Measurements from ENCODE around the gene HPD. TPM values are rescaled to one million over a fixed set of nuclear protein-coding genes. Genes with fewer than 3 reads are reported as not detected.
A peak's percentile ranks its signal among the peaks of the same experiment; 100 is the strongest.

HPD gene
- total RNA-seq, 6 experiments from 2014 or later = 649 to 1,803 (median 1,080) TPM

DNA sequence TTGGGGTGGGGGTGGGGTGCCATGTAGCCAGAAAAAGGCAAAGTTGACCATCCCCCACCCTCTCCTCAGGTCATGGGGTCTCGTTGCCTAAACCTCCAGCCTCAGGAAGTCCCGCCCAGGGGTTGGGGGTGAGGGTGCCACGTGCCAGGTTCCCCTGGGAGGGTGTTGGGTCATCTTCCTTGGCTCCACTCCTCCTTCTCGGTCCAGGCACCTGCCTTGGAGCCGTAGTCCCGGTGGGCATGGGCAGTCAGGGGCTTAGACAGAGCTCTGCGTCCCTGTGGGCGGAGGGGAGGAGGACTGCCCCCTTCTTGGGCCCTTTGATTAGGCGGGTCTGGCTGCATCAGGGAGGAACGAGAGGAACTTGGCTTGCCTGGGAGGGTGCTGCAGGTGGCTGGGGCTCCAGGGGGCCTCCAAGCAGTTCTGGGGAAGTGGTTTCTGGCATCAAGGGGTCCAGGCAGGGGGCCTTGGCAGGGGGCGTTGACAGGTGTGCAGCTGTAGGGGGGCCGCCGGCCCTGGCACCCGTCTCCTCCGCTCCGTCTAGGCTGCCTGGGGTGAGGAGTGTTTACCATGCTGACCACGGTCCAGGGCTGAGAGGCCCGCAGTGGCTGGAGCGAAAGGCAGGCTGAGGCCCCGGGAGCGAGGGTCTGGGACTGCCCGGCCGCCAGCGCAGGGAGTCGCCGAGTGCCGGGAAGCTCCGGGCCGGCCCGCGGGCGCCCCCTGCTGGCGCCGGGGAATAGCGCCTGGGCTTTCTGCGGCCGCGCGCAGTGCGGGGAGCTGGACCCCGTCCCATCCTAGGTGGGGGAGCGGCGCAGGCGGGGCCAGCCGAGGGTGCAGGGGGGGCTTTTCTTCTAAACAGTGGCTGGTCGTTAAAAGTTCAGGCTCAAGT lies 47.0 kb downstream of the HPD start:
- intact Hi-C loops (cut with DNase I) = loop anchor here in 1 of 2 donors (10.0 kb wide), 1 partner anchor 83 kb away; no protein-coding TSS in a partner anchor
- ATAC-seq = peak; percentile 76 to 89 (median 83)
- Histone ChIP-seq H3K4me3 (peak overlapping the region; percentile 57 to 75 (median 69)), H3K4me1 (peaks cover 0 to 46% (median 20%) of the 10 kb centered on the region in 4 donors), H3K27me3 (no peaks in the 10 kb centered on the region), H3K9me3 (no peaks in the 10 kb centered on the region), H3K36me3 (peaks cover 0 to 52% (median 29%) of the 10 kb centered on the region in 4 donors), H3K27ac (peak overlapping the region in 2 of 3 donors; percentile 59 to 67)
- peak; percentile 79 to 85 (median 81) for DNase-seq
- TF ChIP-seq POLR2A (IDR thresholded peaks at IDR 0.05) = no peak
- peak; percentile 98 to 100 (median 100) for TF ChIP-seq CTCF (IDR thresholded peaks at IDR 0.05)
- 3% methylated on average over 21 of the region's 46 CpGs for WGBS (ENCODE audit: insufficient coverage, low coverage, low lambda C conversion rate, missing lambda C conversion rate)

DNA sequence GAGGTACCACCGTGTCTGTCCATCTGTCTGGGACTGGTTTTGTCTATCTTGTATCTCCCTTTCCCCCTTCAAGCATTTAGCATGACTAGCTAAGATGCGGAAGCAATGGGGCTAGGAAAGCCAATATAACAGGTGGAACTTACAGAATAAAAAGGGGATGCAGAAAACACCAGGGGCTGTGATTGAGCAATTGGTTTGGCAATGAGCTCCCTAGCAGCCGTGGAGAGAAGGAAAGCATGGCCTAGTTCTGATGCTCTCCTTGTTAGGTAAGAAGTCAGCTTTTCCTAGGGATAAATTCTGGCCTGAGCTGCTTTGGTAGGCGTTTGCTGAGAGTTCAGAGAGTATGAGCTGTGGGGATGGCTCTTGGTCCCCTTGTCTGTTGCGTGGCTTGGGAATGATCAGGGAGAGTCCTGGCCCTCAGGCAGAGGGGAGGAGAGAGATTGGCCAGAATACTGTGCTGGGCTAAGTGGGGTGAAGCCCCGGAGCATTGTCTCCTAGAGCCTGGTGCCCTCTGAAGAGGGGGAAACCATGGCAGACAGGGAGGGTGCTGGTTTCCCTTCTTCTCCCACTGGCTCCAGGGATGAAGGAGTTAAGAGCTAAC lies 47.7 kb downstream of the HPD start:
- WGBS (ENCODE audit: insufficient coverage, low coverage, low lambda C conversion rate, missing lambda C conversion rate) = 33% methylated on average over 3 of the region's 6 CpGs
- H3K36me3 ChIP-seq = peaks cover 0 to 46% (median 26%) of the 10 kb centered on the region in 4 donors
- H3K4me1 ChIP-seq = peaks cover 0 to 50% (median 20%) of the 10 kb centered on the region in 4 donors
- TF ChIP-seq POLR2A (IDR thresholded peaks at IDR 0.05) = no peak
- no peak for TF ChIP-seq CTCF (IDR thresholded peaks at IDR 0.05)
- H3K9me3 ChIP-seq = no peaks in the 10 kb centered on the region
- ATAC-seq = no peak
- peak overlapping the region; percentile 57 to 75 (median 69) for H3K4me3 ChIP-seq
- intact Hi-C loops (cut with DNase I) = loop anchor here in 1 of 2 donors (10.0 kb wide), 1 partner anchor 84 kb away; no protein-coding TSS in a partner anchor
- DNase-seq = no peak
- no peaks in the 10 kb centered on the region for H3K27me3 ChIP-seq
- H3K27ac ChIP-seq = peak overlapping the region in 2 of 3 donors; percentile 59 to 67

GRCh38 chr12:121810234-121810817 lies 48.3 kb downstream of the HPD start:
- no peaks in the 10 kb centered on the region for H3K9me3 ChIP-seq
- WGBS (ENCODE audit: insufficient coverage, low coverage, low lambda C conversion rate, missing lambda C conversion rate) = no CpG with 5 or more reads among the region's 33 CpGs
- peaks cover 0 to 53% (median 20%) of the 10 kb centered on the region in 4 donors for H3K4me1 ChIP-seq
- H3K27me3 ChIP-seq = no peaks in the 10 kb centered on the region
- H3K36me3 ChIP-seq = peaks cover 0 to 40% (median 23%) of the 10 kb centered on the region in 4 donors
- no peak for TF ChIP-seq CTCF (IDR thresholded peaks at IDR 0.05)
- no peak for TF ChIP-seq POLR2A (IDR thresholded peaks at IDR 0.05)
- H3K4me3 ChIP-seq = no peak overlapping the region
- no peak overlapping the region for H3K27ac ChIP-seq
- no peak for ATAC-seq
- intact Hi-C loops (cut with DNase I) = loop anchor here in 1 of 2 donors (10.0 kb wide), 1 partner anchor 84 kb away; no protein-coding TSS in a partner anchor
- peak in 1 of 3 donors; percentile 21 for DNase-seq

GRCh38 chr12:121809712-121810116 lies 48.9 kb downstream of the HPD start:
- Histone ChIP-seq H3K36me3 (peaks cover 0 to 34% (median 20%) of the 10 kb centered on the region in 4 donors), H3K27ac (no peak overlapping the region)

More at GRCh38 chr12:121809712-121810116, 48.9 kb downstream of the HPD start:
- H3K4me3 ChIP-seq = no peak overlapping the region
- H3K27me3 ChIP-seq = no peaks in the 10 kb centered on the region
- TF ChIP-seq CTCF (IDR thresholded peaks at IDR 0.05) (no peak), POLR2A (IDR thresholded peaks at IDR 0.05) (no peak)
- intact Hi-C loops (cut with DNase I) = loop anchor here (10.0 kb wide), 2 partner anchors 75 to 85 kb away; partner anchors contain the start of gene PSMD9 (in 1 of the 2)
- H3K4me1 ChIP-seq = peaks cover 0 to 53% (median 20%) of the 10 kb centered on the region in 4 donors
- H3K9me3 ChIP-seq = no peaks in the 10 kb centered on the region
- 81% methylated on average over 20 of the region's 27 CpGs for WGBS (ENCODE audit: insufficient coverage, low coverage, low lambda C conversion rate, missing lambda C conversion rate)
- ATAC-seq (no peak), DNase-seq (peak in 2 of 3 donors; percentile 19 to 53)
